AG09309 (cell line): ENCODE measurements around the gene ZNF273.

Experiments used
- DNase-seq: peaks from one replicate; pipeline ENCODE4 v3.0.0-alpha.2; 2010; ENCODE audit warnings: low read depth
- H3K4me3 ChIP-seq: 2 replicates; pipeline ENCODE4 v1.5.1; 2011; ENCODE audit warnings: mild to moderate bottlenecking, low read depth, low read length, moderate library complexity; ENCODE audit not compliant: control insufficient read depth
- TF ChIP-seq, protein P1 (sequence below): IDR thresholded peaks from 2 replicates; pipeline ENCODE4 v1.5.1; 2011; ENCODE audit warnings: mild to moderate bottlenecking, low read depth, low read length, inconsistent platforms; ENCODE audit not compliant: insufficient read depth, control insufficient read depth; ENCODE audit errors: missing control alignments

Gene ZNF273

GRCh38 chr7:64868499-64868898 is 34.6 kb upstream of the ZNF273 start:
- DNase-seq: no peak
- TF ChIP-seq, protein P1, sequence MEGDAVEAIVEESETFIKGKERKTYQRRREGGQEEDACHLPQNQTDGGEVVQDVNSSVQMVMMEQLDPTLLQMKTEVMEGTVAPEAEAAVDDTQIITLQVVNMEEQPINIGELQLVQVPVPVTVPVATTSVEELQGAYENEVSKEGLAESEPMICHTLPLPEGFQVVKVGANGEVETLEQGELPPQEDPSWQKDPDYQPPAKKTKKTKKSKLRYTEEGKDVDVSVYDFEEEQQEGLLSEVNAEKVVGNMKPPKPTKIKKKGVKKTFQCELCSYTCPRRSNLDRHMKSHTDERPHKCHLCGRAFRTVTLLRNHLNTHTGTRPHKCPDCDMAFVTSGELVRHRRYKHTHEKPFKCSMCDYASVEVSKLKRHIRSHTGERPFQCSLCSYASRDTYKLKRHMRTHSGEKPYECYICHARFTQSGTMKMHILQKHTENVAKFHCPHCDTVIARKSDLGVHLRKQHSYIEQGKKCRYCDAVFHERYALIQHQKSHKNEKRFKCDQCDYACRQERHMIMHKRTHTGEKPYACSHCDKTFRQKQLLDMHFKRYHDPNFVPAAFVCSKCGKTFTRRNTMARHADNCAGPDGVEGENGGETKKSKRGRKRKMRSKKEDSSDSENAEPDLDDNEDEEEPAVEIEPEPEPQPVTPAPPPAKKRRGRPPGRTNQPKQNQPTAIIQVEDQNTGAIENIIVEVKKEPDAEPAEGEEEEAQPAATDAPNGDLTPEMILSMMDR: no peak
- H3K4me3 ChIP-seq: no peak overlapping the region

DNA sequence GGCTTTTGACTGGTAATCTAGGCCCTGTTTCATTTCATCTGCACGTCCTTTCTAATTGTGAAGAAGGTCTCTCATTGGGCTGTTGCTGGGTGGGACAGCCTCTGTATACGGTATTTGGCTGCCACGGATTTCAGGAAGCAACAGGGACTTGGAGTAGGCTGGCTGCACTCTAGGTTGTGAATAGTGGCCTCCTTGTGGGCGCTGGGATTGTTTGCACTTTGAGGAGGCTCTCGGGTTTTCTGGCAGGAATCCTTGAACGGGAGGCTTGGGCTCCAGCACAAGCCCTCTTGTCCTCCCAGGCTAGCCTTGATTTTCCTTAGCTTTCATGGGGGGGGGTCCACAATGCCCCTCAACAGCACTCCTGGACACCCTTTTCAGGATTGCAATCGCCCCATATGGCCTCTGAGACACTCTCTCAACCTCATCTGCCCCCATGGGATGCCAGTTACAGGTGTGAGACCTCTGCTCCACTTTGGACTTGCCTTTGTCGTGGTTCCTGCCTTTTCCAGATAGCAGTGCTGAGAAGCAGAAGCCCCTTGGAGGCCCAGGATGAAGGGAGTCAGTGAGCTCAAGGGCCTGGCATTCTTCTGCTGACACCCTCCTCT is 33.9 kb upstream of the ZNF273 start:
- TF ChIP-seq, protein P1: no peak
- no peak for DNase-seq
- no peak overlapping the region for H3K4me3 ChIP-seq

- no peak for DNase-seq
- TF ChIP-seq, protein P1: no peak
- no peak overlapping the region for H3K4me3 ChIP-seq
Measured at GRCh38 chr7:64869912-64870562, 33.0 kb upstream of the ZNF273 start.

- no peak for DNase-seq
- no peak overlapping the region for H3K4me3 ChIP-seq
- TF ChIP-seq, protein P1: no peak
Measured at GRCh38 chr7:64870656-64871055, 32.4 kb upstream of the ZNF273 start.

- no peak for DNase-seq
- no peak overlapping the region for H3K4me3 ChIP-seq
- TF ChIP-seq, protein P1: no peak
Measured at GRCh38 chr7:64871761-64872160, 31.3 kb upstream of the ZNF273 start.

DNA sequence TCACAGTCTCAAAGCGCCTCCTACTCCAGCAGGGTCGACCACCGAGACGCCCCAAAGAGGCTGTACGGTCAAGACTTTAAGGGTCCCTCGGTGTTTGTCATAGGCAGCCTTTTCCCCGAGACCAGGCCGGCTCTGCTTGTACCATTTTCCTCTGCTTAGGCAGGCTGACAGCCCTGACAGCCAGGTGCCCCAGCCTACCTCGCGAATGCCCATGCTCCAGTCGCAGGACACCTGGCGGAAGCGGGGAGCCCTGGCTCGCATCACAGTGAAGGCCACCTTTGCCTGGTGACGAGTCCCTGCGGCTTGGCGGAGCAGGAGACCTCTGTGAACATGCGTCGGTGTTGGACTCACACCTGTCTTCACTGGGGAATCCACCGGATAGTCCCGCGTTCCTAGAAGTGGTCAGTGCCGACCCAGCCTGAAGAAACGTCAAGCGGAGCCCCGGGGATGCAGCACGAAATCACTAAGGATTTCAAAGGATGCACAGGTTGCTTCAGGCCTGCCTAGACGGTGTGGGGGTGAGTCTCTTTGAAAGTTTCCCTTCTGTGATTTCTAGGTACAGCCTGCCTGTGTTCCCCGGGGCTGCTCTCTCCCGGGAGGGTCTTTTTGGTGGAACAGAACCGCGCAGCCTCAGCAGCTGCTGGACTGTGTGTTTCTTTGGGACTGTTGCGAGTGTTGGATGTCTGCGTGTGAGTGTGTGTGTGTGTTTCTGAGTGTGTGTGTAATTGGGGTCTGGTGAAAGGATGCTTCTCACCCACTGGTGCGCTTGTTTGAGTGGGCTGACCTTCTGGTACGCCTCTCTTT is 30.5 kb upstream of the ZNF273 start:
- TF ChIP-seq, protein P1: no peak
- no peak overlapping the region for H3K4me3 ChIP-seq
- no peak for DNase-seq
